Neural cell (in vitro differentiated cells): ENCODE data around the gene PARP16. TPM values are rescaled to one million over a fixed set of nuclear protein-coding genes. Genes with fewer than 3 reads are reported as not detected.

Experiments
- H2AFZ ChIP-seq: fragments of 200-600, 300-800 bp; sonication (generic), shearing (Covaris generic); 2 replicates; pipeline ENCODE4 v1.6.0; 2014; ENCODE audit warnings: low read depth, mild to moderate bottlenecking, antibody characterized with exemption, low read length, moderate library complexity
- H3F3A ChIP-seq: fragments of 200-600 bp; shearing (Covaris generic); 2 replicates; pipeline ENCODE4 v1.6.1; 2016; ENCODE audit warnings: mild to moderate bottlenecking, moderate library complexity, mixed read lengths, antibody characterized with exemption, low read length; ENCODE audit not compliant: insufficient read depth, poor library complexity, severe bottlenecking
- H3K27ac ChIP-seq: fragments of 200-600, 300-800 bp; sonication (generic), shearing (Covaris generic); 2 replicates; pipeline ENCODE4 v1.5.1; 2014; ENCODE audit warnings: mild to moderate bottlenecking, low read length, moderate library complexity
- H3K27me3 ChIP-seq: fragments of 300-800, 200-600 bp; sonication (generic), shearing (Covaris generic); 2 replicates; pipeline ENCODE4 v1.6.0; 2014; ENCODE audit warnings: mild to moderate bottlenecking, low read depth, low read length, moderate library complexity; ENCODE audit not compliant: insufficient read depth
- H3K36me3 ChIP-seq: fragments of 300-800, 200-600 bp; sonication (generic), shearing (Covaris generic); 2 replicates; pipeline ENCODE4 v1.5.1; 2014; ENCODE audit warnings: mild to moderate bottlenecking, antibody characterized with exemption, low read length, moderate library complexity; ENCODE audit not compliant: insufficient read depth
- H3K4me2 ChIP-seq: fragments of 300-800, 200-600 bp; sonication (generic), shearing (Covaris generic); 2 replicates; pipeline ENCODE4 v1.6.0; 2014; ENCODE audit warnings: mild to moderate bottlenecking, low read length
- H3K4me3 ChIP-seq: fragments of 300-800, 200-600 bp; sonication (generic), shearing (Covaris generic); 2 replicates; pipeline ENCODE4 v1.5.1; 2014; ENCODE audit warnings: mild to moderate bottlenecking, low read length, moderate library complexity
- H3K79me2 ChIP-seq: fragments of 200-600 bp; shearing (Covaris generic); replicated peaks from 2 replicates; pipeline ENCODE4 v1.6.0; 2014; ENCODE audit warnings: mild to moderate bottlenecking, low read length, moderate library complexity; ENCODE audit not compliant: insufficient read depth
- H3K9ac ChIP-seq: fragments of 300-800, 200-600 bp; sonication (generic), shearing (Covaris generic); 2 replicates; pipeline ENCODE4 v1.6.1; 2016; ENCODE audit warnings: mild to moderate bottlenecking, low read length, mixed read lengths
- H3K9me2 ChIP-seq: fragments of 200-600 bp; shearing (Covaris generic); 2 replicates; pipeline ENCODE4 v1.6.1; 2016; ENCODE audit warnings: mild to moderate bottlenecking, low read length, mixed read lengths; ENCODE audit not compliant: insufficient read depth
- H3K9me3 ChIP-seq: fragments of 200-600, 300-800 bp; sonication (generic), shearing (Covaris generic); 2 replicates; pipeline ENCODE4 v1.6.1; 2016; ENCODE audit warnings: mild to moderate bottlenecking, mixed run types, low read length, moderate library complexity, mixed read lengths
- H4K20me1 ChIP-seq: fragments of 200-600 bp; shearing (Covaris generic); 2 replicates; pipeline ENCODE4 v1.6.1; 2016; ENCODE audit warnings: mild to moderate bottlenecking, mixed run types; ENCODE audit not compliant: insufficient read depth
- EP300 ChIP-seq: fragments of 450-650 bp; conservative IDR thresholded peaks from 2 replicates; pipeline ENCODE4 v1.6.1; 2014; ENCODE audit warnings: antibody characterized with exemption, mild to moderate bottlenecking, moderate library complexity; ENCODE audit not compliant: poor library complexity, severe bottlenecking
- EZH2 ChIP-seq: fragments of 200-600, 300-800 bp; shearing (Covaris generic), sonication (generic); IDR thresholded peaks from 2 replicates; pipeline ENCODE4 v1.6.1; 2014; ENCODE audit warnings: antibody characterized with exemption, low read length, borderline replicate concordance, mild to moderate bottlenecking; ENCODE audit not compliant: insufficient read depth, poor library complexity, severe bottlenecking
- MXI1 ChIP-seq: fragments of 450-650 bp; conservative IDR thresholded peaks from 2 replicates; pipeline ENCODE4 v1.6.1; 2014; ENCODE audit warnings: antibody characterized with exemption, mild to moderate bottlenecking; ENCODE audit not compliant: poor library complexity, severe bottlenecking
- POLR2AphosphoS5 ChIP-seq: IDR thresholded peaks from 2 replicates; pipeline ENCODE4 v1.6.1; 2012
- RAD21 ChIP-seq: fragments of 450-650 bp; conservative IDR thresholded peaks from 2 replicates; pipeline ENCODE4 v1.6.1; 2014; ENCODE audit warnings: antibody characterized with exemption, mild to moderate bottlenecking, moderate library complexity
- SMC3 ChIP-seq: fragments of 450-650 bp; conservative IDR thresholded peaks from 2 replicates; pipeline ENCODE4 v1.6.1; 2014; ENCODE audit warnings: antibody characterized with exemption, mild to moderate bottlenecking, moderate library complexity; ENCODE audit not compliant: poor library complexity
- TAF1 ChIP-seq: IDR thresholded peaks from 2 replicates; pipeline ENCODE4 v1.6.1; 2012; ENCODE audit warnings: low read depth
- polyA plus RNA-seq: library from polyadenylated mRNA; depleted of rRNA; stranded (reverse); fragments of >200 nt; gene quantifications from 2 replicates; pipeline ENCODE4 v1.2.3, GENCODE V29; 2014
- TF ChIP-seq, protein P1 (sequence below): fragments of 450-650 bp; IDR thresholded peaks from 2 replicates; pipeline ENCODE4 v1.5.1; 2014; ENCODE audit warnings: antibody characterized with exemption, mild to moderate bottlenecking, moderate library complexity; ENCODE audit not compliant: poor library complexity, severe bottlenecking
- TF ChIP-seq, protein P2 (sequence below): IDR thresholded peaks from 2 replicates; pipeline ENCODE4 v1.6.1; 2012; ENCODE audit warnings: borderline replicate concordance

The PARP16 gene
- polyA plus RNA-seq, 1 donor from 2014 or later, result 17.0 TPM

DNA sequence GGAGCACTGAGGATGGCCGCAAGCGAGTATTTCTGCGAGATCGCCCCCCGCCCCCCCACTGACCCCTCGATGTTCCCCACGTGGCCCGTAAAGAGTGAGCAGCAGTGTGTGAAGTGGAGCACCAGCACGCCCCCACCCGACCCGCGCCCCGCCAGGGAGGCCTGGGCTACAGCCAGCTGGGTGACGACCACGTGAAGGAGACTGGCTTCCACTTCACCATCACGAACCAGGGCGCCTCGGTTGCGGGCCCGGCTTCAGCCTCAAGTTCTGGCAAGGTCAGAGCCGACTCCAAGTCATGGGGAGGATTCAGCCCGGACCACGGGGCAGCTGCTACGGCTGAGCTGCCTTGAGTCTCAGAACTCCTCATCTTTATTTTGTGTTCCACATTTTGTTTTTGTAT is 15.4 kb upstream of the PARP16 start:
- TF ChIP-seq TAF1 (no peak), MXI1 (no peak), POLR2AphosphoS5 (no peak), EP300 (no peak), RAD21 (no peak), EZH2 (no peak), SMC3 (no peak)
- TF ChIP-seq, protein P1, sequence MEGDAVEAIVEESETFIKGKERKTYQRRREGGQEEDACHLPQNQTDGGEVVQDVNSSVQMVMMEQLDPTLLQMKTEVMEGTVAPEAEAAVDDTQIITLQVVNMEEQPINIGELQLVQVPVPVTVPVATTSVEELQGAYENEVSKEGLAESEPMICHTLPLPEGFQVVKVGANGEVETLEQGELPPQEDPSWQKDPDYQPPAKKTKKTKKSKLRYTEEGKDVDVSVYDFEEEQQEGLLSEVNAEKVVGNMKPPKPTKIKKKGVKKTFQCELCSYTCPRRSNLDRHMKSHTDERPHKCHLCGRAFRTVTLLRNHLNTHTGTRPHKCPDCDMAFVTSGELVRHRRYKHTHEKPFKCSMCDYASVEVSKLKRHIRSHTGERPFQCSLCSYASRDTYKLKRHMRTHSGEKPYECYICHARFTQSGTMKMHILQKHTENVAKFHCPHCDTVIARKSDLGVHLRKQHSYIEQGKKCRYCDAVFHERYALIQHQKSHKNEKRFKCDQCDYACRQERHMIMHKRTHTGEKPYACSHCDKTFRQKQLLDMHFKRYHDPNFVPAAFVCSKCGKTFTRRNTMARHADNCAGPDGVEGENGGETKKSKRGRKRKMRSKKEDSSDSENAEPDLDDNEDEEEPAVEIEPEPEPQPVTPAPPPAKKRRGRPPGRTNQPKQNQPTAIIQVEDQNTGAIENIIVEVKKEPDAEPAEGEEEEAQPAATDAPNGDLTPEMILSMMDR, result no peak
- TF ChIP-seq, protein P2, sequence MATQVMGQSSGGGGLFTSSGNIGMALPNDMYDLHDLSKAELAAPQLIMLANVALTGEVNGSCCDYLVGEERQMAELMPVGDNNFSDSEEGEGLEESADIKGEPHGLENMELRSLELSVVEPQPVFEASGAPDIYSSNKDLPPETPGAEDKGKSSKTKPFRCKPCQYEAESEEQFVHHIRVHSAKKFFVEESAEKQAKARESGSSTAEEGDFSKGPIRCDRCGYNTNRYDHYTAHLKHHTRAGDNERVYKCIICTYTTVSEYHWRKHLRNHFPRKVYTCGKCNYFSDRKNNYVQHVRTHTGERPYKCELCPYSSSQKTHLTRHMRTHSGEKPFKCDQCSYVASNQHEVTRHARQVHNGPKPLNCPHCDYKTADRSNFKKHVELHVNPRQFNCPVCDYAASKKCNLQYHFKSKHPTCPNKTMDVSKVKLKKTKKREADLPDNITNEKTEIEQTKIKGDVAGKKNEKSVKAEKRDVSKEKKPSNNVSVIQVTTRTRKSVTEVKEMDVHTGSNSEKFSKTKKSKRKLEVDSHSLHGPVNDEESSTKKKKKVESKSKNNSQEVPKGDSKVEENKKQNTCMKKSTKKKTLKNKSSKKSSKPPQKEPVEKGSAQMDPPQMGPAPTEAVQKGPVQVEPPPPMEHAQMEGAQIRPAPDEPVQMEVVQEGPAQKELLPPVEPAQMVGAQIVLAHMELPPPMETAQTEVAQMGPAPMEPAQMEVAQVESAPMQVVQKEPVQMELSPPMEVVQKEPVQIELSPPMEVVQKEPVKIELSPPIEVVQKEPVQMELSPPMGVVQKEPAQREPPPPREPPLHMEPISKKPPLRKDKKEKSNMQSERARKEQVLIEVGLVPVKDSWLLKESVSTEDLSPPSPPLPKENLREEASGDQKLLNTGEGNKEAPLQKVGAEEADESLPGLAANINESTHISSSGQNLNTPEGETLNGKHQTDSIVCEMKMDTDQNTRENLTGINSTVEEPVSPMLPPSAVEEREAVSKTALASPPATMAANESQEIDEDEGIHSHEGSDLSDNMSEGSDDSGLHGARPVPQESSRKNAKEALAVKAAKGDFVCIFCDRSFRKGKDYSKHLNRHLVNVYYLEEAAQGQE, result no peak
- H3K9me2 ChIP-seq, result no peaks in the 10 kb centered on the region
- no peaks in the 10 kb centered on the region for H3K27me3 ChIP-seq
- H3F3A ChIP-seq, result no peaks in the 10 kb centered on the region
- no peak overlapping the region for H3K9ac ChIP-seq
- H3K79me2 ChIP-seq, result no peaks in the 10 kb centered on the region
- no peaks in the 10 kb centered on the region for H3K36me3 ChIP-seq
- no peak overlapping the region for H3K4me2 ChIP-seq
- no peak overlapping the region for H3K4me3 ChIP-seq
- H3K9me3 ChIP-seq, result no peaks in the 10 kb centered on the region
- H4K20me1 ChIP-seq, result no peaks in the 10 kb centered on the region
- no peak overlapping the region for H3K27ac ChIP-seq
- H2AFZ ChIP-seq, result no peak overlapping the region

DNA sequence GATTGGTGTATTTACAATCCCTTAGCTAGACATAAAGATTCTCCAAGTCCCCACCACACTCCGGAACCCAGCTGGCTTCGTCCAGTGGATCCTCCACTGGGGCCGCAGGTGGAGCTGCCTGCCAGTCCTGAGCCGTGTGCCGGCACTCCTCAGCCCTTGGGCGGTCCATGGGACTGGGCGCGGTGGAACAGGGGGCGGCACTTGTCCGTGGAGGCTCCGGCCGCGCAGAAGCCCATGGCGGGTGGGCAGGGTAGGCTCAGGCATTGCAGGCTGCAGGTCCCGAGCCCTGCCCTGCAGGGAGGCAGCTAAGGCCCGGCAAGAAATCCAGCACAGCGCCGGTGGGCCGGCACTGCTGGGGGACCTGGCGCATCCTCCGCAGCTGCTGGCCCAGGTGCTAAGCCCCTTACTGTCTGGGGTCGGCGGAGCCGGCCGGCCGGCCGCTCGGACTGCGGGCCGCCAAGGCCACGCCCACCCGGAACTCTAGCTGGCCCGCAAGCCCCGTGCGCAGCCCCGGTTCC is 14.3 kb upstream of the PARP16 start:
- no peak overlapping the region for H3K4me3 ChIP-seq
- no peak overlapping the region for H3K4me2 ChIP-seq
- H3K9me3 ChIP-seq, result no peaks in the 10 kb centered on the region
- no peaks in the 10 kb centered on the region for H3F3A ChIP-seq
- H3K9me2 ChIP-seq, result no peaks in the 10 kb centered on the region
- H3K36me3 ChIP-seq, result no peaks in the 10 kb centered on the region
- no peaks in the 10 kb centered on the region for H3K79me2 ChIP-seq
- no peaks in the 10 kb centered on the region for H3K27me3 ChIP-seq
- H3K9ac ChIP-seq, result no peak overlapping the region
- no peaks in the 10 kb centered on the region for H4K20me1 ChIP-seq
- TF ChIP-seq, protein P1, result no peak
- TF ChIP-seq, protein P2, result no peak
- no peak for TF ChIP-seq POLR2AphosphoS5
- no peak for TF ChIP-seq SMC3
- no peak for TF ChIP-seq TAF1
- no peak for TF ChIP-seq EP300
- no peak for TF ChIP-seq RAD21
- TF ChIP-seq EZH2, result no peak
- no peak for TF ChIP-seq MXI1
- H3K27ac ChIP-seq, result no peak overlapping the region
- no peak overlapping the region for H2AFZ ChIP-seq
